Sigmoid colon (tissue), 7 donors: ENCODE data around the gene SLC45A2. TPM values are rescaled to one million over a fixed set of nuclear protein-coding genes. Genes with fewer than 3 reads are reported as not detected.

Experiments
- polyA plus RNA-seq, 3 donors: library from polyadenylated mRNA; stranded (reverse); fragments of 200-250 nt; gene quantifications; one replicate each; pipeline ENCODE4 v1.2.3, GENCODE V29; 2013
- small RNA-seq, 3 donors: library from RNA; depleted of rRNA; stranded (forward); fragments of <200 nt; gene quantifications; one replicate each; pipeline ENCODE3, GENCODE V24; 2016
- total RNA-seq, 4 donors: library from RNA; depleted of rRNA; stranded (reverse); fragments of >200 nt; gene quantifications; one replicate each; pipeline ENCODE4 v1.1.0, GENCODE V29; 2016
- donor health status: healthy with polysubstance abuse.
- donor health status: Bipolar disorder and iron deficiency.
- donor health status: healthy.

SLC45A2 gene
- total and polyA plus RNA-seq, 7 donors = 0.03 to 0.27 TPM; not detected in 5

Small RNA genes lying within 50 kb of the gene (small RNA-seq; reads per million reads assigned to genes)
- gene AC139783.1 = 0 reads per million in 3 donors

Other genes starting within 250 kb of the SLC45A2 start
- gene ADAMTS12, start 92.7 kb downstream of the SLC45A2 start, total RNA-seq = 1 to 10 TPM; 1.8 to 5.4 (median 4.0) TPM
- gene ADAMTS12, start 92.7 kb downstream of the SLC45A2 start, polyA plus RNA-seq = 1 to 10 TPM in 1 of 3 donors, under 1 TPM in 1, not detected in 1; 0.42 to 1.2 TPM
- gene RXFP3, start 48.3 kb downstream of the SLC45A2 start, total RNA-seq = not detected
- not detected for gene RXFP3, start 48.3 kb downstream of the SLC45A2 start, polyA plus RNA-seq
- gene AMACR, start 23.4 kb upstream of the SLC45A2 start, total RNA-seq = 10 to 100 TPM in 2 of 4 donors, 1 to 10 TPM in 2; 5.3 to 11.4 (median 9.3) TPM
- 100 to 1,000 TPM in 1 of 3 donors, 10 to 100 TPM in 2; 21.3 to 106 (median 43.8) TPM for gene AMACR, start 23.4 kb upstream of the SLC45A2 start, polyA plus RNA-seq
- 10 to 100 TPM; 13.3 to 32.8 (median 17.0) TPM for gene C1QTNF3, start 58.5 kb upstream of the SLC45A2 start, total RNA-seq
- gene C1QTNF3, start 58.5 kb upstream of the SLC45A2 start, polyA plus RNA-seq = 1 to 10 TPM in 2 of 3 donors, under 1 TPM in 1; 0.46 to 5.4 (median 3.0) TPM